Activated CD8-positive, alpha-beta memory T cell treated with anti-CD3 and anti-CD28 coated beads, Interleukin-2, amount 10 ng/mL, durations not matched to agents 7 days and 5 days (primary cell): ENCODE data around the gene MDM1. TPM values are rescaled to one million over a fixed set of nuclear protein-coding genes. Genes with fewer than 3 reads are reported as not detected.

Source experiments
- ATAC-seq: fragments of 150-1000 bp; cut with Tn5 transposase; one replicate; pipeline ENCODE4 v1.10.0; 2021; ENCODE audit warnings: moderate library complexity
- CTCF ChIA-PET: fragments of 350-600 bp; sonication (Branson Sonifier 250); formaldehyde crosslinking; loops from one replicate; lab custom pipeline; 2021; ENCODE audit warnings: antibody characterized with exemption; lab: Charles Lee
- DNase-seq: peaks from one replicate; pipeline ENCODE4 v3.0.0-alpha.2; 2020
- H3K27ac Mint-ChIP-seq: one replicate; pipeline ENCODE4 v1.8.0; 2021; ENCODE audit warnings: mild to moderate bottlenecking, mixed read lengths
- H3K27me3 Mint-ChIP-seq: one replicate; pipeline ENCODE4 v1.8.0; 2021; ENCODE audit warnings: mixed read lengths
- H3K36me3 Mint-ChIP-seq: one replicate; pipeline ENCODE4 v1.8.0; 2021; ENCODE audit warnings: mild to moderate bottlenecking, mixed read lengths
- H3K4me1 Mint-ChIP-seq: one replicate; pipeline ENCODE4 v1.8.0; 2021; ENCODE audit warnings: mixed read lengths
- H3K4me3 Mint-ChIP-seq: one replicate; pipeline ENCODE4 v1.8.0; 2021; ENCODE audit warnings: mild to moderate bottlenecking, moderate library complexity, mixed read lengths
- H3K9me3 Mint-ChIP-seq: one replicate; pipeline ENCODE4 v1.8.0; 2022; ENCODE audit warnings: low read depth, mixed read lengths
- total RNA-seq, 2 experiments: library from RNA; stranded (reverse); gene quantifications; one replicate each; pipeline ENCODE4 v1.2.3, GENCODE V29; 2021

MDM1 gene
- total RNA-seq, 2 experiments from 2014 or later, result 22.2 to 27.6 TPM

DNA sequence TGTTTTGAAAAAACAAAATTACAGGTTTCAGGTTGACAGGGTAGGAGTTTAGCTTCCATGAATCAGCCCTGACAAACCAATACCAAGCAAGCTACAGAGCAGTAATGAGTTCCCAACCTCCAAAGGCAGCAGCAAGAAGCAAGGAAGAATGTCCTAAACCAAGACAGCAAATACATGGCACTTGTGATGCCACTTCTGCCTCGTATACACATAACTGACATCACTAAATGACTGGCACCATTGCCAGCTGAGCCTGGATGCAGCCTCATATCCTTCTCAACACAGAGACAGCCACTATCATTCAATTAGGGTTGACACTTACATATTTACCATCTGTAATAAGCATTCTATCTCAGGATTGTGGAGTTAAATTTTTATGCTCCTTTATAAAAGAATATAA, 35.0 kb upstream of the MDM1 start:
- CTCF ChIA-PET, result interaction anchor here (0.6 to 0.8 kb wide), 3 partner anchors 16 to 115 kb away, joined by 3 read pairs; no protein-coding TSS in a partner anchor
- H3K36me3 Mint-ChIP-seq, result peaks cover 8% of the 10 kb centered on the region
- H3K4me3 Mint-ChIP-seq, result no peak overlapping the region
- ATAC-seq (no peak), DNase-seq (no peak)
- H3K27me3 Mint-ChIP-seq, result no peaks in the 10 kb centered on the region
- no peaks in the 10 kb centered on the region for H3K9me3 Mint-ChIP-seq
- H3K27ac Mint-ChIP-seq, result peak overlapping the region; percentile 89
- peaks cover 59% of the 10 kb centered on the region for H3K4me1 Mint-ChIP-seq

DNA sequence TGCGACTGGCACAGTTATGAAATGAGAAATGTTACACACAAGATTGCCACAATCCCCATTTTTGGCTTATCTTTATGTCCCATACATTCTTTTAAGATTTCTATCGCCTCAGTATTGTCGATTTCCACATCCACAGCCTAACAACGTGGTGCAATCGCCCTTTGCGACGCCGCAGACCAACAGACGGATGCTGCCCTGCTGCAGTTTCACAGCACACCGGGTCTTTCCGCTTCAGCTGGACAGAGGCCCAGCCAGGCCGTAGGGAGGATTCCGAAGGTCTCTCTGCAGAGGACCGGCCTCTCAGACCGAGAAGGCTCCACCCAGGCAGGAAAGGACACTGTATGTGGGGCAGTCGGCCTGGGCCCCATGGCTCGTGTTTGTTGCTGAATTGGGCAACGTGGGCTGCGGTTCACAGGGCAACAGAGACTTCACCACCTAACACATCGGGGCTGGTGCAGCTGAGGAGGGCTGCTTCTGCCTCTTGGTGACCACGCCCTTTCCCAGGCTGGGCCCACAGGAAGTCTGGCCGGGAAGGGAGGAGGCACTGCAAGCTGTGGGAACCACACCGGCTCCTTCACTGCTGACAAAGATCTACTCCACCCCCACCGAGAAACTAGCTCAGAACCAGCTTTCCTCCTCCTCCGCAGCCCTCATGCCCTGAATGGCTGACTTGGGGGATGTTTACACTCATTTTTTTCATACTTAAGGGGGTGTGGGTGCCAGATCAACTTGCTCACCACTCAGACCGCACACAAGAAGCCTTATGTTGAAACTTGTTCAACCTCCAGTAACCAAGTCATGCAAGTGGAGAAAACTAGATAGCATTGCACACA, 32.9 kb upstream of the MDM1 start:
- Mint-ChIP-seq H3K27me3 (no peaks in the 10 kb centered on the region), H3K4me3 (peak overlapping the region; percentile 75), H3K36me3 (peaks cover 3% of the 10 kb centered on the region), H3K9me3 (no peaks in the 10 kb centered on the region), H3K27ac (peak overlapping the region; percentile 94), H3K4me1 (peaks cover 60% of the 10 kb centered on the region)
- CTCF ChIA-PET, result interaction anchor here (0.6 to 1.8 kb wide), 9 partner anchors 9 to 281 kb away, joined by 3 to 6 read pairs (median 3); no protein-coding TSS in a partner anchor
- ATAC-seq (peak; percentile 95), DNase-seq (peak; percentile 98)

DNA sequence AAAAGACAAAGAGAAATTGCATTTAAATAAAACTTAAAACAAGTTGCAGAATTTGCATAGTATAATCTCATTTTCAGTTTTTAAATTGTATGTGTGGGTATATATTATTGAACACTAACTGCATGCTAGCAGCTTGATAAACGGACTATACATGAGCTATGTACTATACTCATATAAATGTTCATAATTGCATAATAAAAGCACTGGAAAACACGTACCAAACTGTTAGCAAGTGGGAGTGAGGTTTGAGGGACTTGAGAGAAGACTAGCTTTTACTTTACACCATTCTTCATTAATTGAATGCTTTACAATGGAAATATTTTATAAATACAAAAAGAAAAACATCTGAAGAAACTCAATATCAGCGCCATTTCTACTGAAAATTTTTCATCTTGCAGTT, 32.2 kb upstream of the MDM1 start:
- no peaks in the 10 kb centered on the region for H3K27me3 Mint-ChIP-seq
- no peaks in the 10 kb centered on the region for H3K9me3 Mint-ChIP-seq
- H3K36me3 Mint-ChIP-seq, result peaks cover 3% of the 10 kb centered on the region
- peak overlapping the region; percentile 94 for H3K27ac Mint-ChIP-seq
- ATAC-seq, result no peak
- H3K4me1 Mint-ChIP-seq, result peaks cover 61% of the 10 kb centered on the region
- no peak for DNase-seq
- CTCF ChIA-PET, result interaction anchor here (0.9 to 1.8 kb wide), 5 partner anchors 10 to 281 kb away, joined by 3 to 6 read pairs (median 3); no protein-coding TSS in a partner anchor
- H3K4me3 Mint-ChIP-seq, result peak overlapping the region; percentile 75

DNA sequence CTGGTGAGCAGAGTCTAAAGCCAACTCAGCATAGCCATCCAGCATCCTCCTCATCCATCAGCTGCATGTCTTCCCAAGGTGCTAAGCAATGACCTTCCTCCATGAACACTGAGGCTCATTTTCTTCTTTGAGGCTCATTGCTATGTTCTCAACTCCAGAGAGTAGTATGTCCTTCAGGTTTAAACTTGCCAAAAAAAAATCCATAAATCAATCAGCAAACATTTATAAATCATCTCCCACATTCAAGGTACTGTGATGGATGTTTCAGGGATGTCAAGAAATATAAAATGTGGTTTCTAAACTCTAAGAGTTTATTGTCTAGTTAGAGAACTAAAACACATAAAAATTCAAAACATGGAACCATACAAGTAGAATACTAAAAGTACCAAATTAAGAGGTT, 29.8 kb upstream of the MDM1 start:
- peaks cover 53% of the 10 kb centered on the region for H3K4me1 Mint-ChIP-seq

DNA sequence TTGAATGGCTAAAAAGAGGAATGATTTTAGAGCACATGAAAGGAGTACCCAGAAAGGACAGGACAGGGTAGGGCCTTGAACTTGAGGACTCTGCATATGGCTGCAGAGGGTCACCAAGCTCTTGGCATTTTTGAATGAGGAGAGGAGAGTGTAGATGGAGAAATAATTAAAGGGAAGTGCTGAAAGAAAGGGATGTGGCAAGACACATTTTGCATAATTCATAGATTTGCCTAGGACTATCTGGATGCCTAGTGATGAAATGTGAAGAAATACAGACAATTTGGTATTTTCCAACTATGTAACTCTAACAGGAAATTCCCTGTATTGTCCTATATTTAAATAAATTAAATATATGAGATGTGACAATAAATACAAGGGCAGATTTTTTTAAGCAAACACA, 27.5 kb upstream of the MDM1 start:
- Mint-ChIP-seq H3K36me3 (peaks cover 2% of the 10 kb centered on the region), H3K27ac (no peak overlapping the region), H3K9me3 (no peaks in the 10 kb centered on the region), H3K4me1 (peaks cover 36% of the 10 kb centered on the region), H3K27me3 (no peaks in the 10 kb centered on the region), H3K4me3 (no peak overlapping the region)
- no peak for DNase-seq
- CTCF ChIA-PET, result interaction anchor here (0.8 to 1.9 kb wide), 14 partner anchors 13 to 448 kb away, joined by 3 to 6 read pairs (median 3); partner anchors contain the start of genes MDM2 and SLC35E3
- no peak for ATAC-seq

More for the DNA sequence above, 29.8 kb upstream of the MDM1 start:
- CTCF ChIA-PET, result no interaction called here
- peaks cover 2% of the 10 kb centered on the region for H3K36me3 Mint-ChIP-seq
- ATAC-seq (no peak), DNase-seq (no peak)
- no peak overlapping the region for H3K27ac Mint-ChIP-seq
- H3K27me3 Mint-ChIP-seq, result no peaks in the 10 kb centered on the region
- no peaks in the 10 kb centered on the region for H3K9me3 Mint-ChIP-seq
- H3K4me3 Mint-ChIP-seq, result no peak overlapping the region

DNA sequence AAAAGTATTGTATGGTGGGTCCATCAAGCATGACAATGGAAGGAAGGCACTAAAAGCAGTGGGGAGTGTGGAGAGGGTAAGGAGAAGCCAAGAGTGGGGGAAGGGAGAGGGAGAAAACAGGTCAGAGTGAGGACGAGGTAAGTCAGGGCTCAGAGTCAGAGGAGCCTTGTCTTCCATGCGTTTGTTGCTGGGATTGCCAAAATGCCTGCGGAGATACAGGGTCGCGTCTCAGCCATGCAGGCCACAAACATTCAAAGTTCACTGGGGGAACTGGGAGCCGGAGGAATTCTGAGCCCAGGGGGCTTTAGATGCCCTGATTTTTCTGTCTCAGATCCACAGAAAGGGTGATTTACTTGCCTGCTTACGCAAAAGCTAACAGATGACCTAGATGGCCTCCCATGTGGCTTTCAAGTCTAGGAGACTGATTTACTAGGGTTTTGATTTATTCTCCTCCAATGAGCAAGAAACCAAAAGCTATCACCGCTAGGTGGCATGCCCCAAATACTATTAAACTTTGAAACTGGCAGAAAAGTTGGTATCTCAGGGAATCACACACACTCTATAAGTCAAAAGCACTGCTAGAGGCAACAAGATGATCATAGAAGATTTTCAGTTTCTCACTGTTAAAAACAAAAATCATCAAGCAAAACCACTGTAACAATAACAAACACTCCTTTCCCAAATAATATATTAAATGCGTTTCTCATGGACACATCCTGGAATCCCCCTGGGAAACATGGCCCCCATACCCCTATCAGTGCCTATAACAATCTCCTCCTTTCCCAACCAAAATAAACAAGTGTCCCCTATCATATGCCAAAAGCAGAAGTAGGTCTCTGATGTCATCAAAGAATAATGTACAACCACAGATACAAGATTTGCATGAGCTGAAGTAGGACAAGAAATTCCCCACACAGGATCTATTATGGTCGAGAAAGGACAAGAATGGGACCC, 26.6 kb upstream of the MDM1 start:
- ATAC-seq, result peak; percentile 87
- no peak overlapping the region for H3K4me3 Mint-ChIP-seq
- H3K4me1 Mint-ChIP-seq, result peaks cover 28% of the 10 kb centered on the region
- H3K27ac Mint-ChIP-seq, result no peak overlapping the region
- peak; percentile 80 for DNase-seq
- CTCF ChIA-PET, result interaction anchor here (0.6 to 3.6 kb wide), 23 partner anchors 10 to 454 kb away, joined by 3 to 10 read pairs (median 3); partner anchors contain the start of genes MDM2 and SLC35E3
- H3K36me3 Mint-ChIP-seq, result peaks cover 2% of the 10 kb centered on the region
- no peaks in the 10 kb centered on the region for H3K9me3 Mint-ChIP-seq
- no peaks in the 10 kb centered on the region for H3K27me3 Mint-ChIP-seq

DNA sequence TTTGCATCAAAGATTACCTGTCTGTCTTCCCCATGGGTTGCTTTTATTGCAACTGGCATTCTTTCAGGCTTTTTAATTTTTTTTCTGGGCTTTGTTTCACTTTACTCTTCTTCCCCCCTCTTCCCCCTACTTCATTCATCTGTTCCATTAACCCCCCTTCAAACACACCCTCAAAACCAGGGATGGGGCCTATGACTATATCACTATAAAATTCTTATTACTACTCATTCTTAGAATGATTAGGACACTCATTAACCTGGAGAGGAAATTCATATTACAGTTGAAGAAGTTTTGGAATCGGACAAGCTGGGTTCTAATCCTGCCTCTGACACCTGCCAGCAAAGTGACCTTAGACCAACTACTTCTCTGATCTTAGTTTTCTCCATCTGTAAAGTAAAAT, 24.8 kb upstream of the MDM1 start:
- CTCF ChIA-PET, result interaction anchor here (1.0 to 3.6 kb wide), 5 partner anchors 21 to 332 kb away, joined by 3 to 10 read pairs (median 3); no protein-coding TSS in a partner anchor
- no peak for DNase-seq
- no peaks in the 10 kb centered on the region for H3K27me3 Mint-ChIP-seq

DNA sequence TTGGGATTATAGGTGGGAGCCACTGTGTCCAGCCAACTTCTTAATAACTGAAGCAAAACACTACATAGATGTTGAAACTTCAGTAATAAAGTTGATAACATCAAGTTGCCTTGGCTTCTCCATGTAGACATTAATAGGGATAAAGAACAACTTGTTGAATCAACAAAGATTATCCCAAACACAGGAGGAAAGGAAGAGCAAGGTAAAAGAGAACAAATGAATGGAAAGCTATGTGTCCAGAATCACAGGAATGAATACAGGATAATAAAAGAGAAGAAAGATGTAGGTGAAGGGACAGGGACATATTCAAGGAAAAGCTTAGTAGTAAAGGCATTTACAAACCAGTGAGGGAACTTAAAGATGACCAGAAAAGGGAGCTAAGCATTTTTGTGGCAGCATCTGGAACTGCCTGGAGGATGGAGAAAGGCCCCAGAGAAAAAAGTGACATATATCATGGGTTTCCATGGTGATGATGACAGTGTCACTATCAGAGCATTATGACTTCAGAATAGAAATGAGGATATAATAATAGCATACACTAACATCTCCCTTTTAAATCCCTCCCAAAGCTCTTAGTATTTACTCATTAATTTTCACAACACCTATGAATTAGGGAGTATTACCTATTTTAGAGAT, 24.0 kb upstream of the MDM1 start:
- CTCF ChIA-PET, result interaction anchor here (1.2 to 3.6 kb wide), 5 partner anchors 22 to 333 kb away, joined by 3 to 10 read pairs (median 3); no protein-coding TSS in a partner anchor

More for the DNA sequence above, 24.8 kb upstream of the MDM1 start:
- no peak for ATAC-seq
- Mint-ChIP-seq H3K9me3 (no peaks in the 10 kb centered on the region), H3K4me3 (no peak overlapping the region), H3K27ac (no peak overlapping the region), H3K36me3 (no peaks in the 10 kb centered on the region), H3K4me1 (peaks cover 15% of the 10 kb centered on the region)

DNA sequence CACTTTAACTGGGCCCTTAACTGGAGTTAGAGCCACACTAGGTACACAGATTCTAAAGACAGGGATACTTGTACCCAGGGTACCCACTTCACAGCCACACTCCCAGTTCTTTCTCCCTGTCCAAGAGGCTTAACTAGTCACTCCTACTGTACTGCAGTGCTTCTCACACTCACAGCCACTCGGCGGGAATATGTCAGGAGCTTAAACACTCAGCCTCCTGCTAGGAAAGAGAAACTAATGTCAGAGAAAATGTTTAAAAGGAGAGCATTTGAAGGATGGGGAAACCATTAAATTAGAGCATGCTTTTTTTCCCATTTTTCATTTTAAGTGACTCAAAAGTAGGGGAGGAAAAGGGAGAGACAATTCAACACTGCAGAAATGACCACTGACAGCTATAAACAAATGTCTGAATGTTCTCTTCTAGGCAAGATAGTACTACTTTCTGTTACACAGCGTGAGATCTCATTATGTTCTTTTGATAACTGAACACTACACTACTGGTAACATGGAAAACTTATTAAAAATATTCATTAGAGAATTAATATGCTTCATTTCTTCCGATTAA, 22.9 kb upstream of the MDM1 start:
- DNase-seq (no peak), ATAC-seq (no peak)
- Mint-ChIP-seq H3K4me1 (peaks cover 13% of the 10 kb centered on the region), H3K9me3 (no peaks in the 10 kb centered on the region), H3K27ac (no peak overlapping the region), H3K27me3 (peaks cover 5% of the 10 kb centered on the region), H3K4me3 (no peak overlapping the region), H3K36me3 (no peaks in the 10 kb centered on the region)
- CTCF ChIA-PET, result interaction anchor here (0.8 to 1.4 kb wide), 2 partner anchors 37 to 80 kb away, joined by 3 to 4 read pairs; no protein-coding TSS in a partner anchor

More for the DNA sequence above, 24.0 kb upstream of the MDM1 start:
- Mint-ChIP-seq H3K36me3 (no peaks in the 10 kb centered on the region), H3K27ac (no peak overlapping the region), H3K4me1 (peaks cover 13% of the 10 kb centered on the region), H3K9me3 (no peaks in the 10 kb centered on the region), H3K27me3 (no peaks in the 10 kb centered on the region), H3K4me3 (no peak overlapping the region)
- DNase-seq, result no peak
- ATAC-seq, result no peak

DNA sequence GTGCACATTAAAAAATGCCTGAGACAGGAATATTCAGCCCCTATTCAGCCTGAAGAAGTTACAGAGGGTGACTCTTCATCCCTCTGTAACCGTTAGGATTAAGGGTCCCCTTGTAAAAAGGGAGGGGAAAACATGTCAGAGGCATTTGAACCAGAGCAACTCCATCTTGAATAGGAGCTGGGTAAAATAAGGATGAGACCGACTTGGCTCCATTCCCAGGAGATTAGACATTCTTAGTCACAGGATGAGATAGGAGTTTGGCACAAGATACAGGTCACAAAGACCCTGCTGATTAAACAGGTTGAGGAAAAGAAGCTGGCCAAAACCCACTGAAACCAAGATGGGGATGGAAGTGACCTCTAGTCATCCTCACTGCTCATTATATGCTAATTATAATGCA, 19.9 kb upstream of the MDM1 start:
- Mint-ChIP-seq H3K27ac (no peak overlapping the region), H3K4me1 (peaks cover under 1% of the 10 kb centered on the region), H3K27me3 (peaks cover 5% of the 10 kb centered on the region), H3K4me3 (no peak overlapping the region), H3K36me3 (no peaks in the 10 kb centered on the region), H3K9me3 (no peaks in the 10 kb centered on the region)
- ATAC-seq (no peak), DNase-seq (no peak)
- CTCF ChIA-PET, result no interaction called here

DNA sequence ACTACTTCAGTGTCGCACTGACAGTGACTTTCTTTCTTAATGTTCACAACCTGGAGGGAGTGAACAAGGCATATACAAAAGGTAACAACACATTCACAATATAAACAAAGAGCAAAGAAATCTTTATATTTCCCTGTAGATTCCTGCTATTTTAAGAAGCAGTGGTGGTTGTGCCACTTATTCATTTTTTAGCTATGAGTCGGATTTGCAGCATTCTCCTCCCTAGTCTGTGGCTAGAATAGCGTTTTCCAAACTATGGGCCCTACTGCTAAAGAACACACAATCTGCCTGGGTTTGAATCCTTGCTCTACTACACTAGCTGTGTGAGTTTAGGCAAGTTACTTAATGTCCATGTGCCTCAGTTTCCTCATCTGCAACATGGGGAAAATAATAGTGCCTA, 18.6 kb upstream of the MDM1 start:
- DNase-seq, result no peak
- ATAC-seq, result no peak
- CTCF ChIA-PET, result no interaction called here
- Mint-ChIP-seq H3K9me3 (no peaks in the 10 kb centered on the region), H3K27me3 (peaks cover 5% of the 10 kb centered on the region), H3K27ac (no peak overlapping the region), H3K4me3 (no peak overlapping the region), H3K4me1 (peaks cover 11% of the 10 kb centered on the region), H3K36me3 (peaks cover under 1% of the 10 kb centered on the region)

DNA sequence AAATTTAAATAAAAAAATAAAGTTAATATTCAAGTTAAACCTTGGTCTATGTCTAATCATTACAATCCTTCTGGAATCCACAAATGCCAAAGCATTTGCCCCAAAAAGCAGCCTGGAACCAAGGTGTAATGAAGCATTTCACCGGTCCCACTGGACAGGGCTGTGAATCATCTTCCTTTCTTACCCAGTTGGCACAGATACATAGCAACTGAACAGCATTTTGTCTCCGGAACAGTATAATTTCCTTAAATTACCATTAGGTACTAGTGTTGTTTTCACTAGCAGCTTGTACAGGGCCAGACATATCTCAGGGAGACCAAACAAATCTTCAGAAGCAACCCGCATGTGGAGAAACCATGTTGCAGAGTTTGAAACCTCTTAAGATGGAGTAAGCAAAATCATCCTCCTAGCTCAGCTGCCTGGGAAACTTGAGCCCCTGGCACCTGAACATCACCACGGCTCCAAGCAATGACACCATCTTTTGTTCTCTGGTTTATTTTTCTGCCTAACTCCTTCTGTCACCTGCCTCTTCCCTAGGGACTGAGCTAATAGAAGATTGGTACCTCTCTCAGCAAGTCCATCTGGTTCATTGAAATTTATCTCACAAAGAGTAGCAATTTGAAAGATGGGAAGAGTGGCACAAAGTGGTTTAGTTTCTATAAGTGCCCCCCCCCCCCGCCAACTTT, 17.9 kb upstream of the MDM1 start:
- Mint-ChIP-seq H3K27ac (no peak overlapping the region), H3K36me3 (peaks cover 1% of the 10 kb centered on the region), H3K4me1 (peaks cover 15% of the 10 kb centered on the region), H3K27me3 (peaks cover 5% of the 10 kb centered on the region), H3K4me3 (no peak overlapping the region), H3K9me3 (no peaks in the 10 kb centered on the region)
- ATAC-seq (no peak), DNase-seq (no peak)
- CTCF ChIA-PET, result interaction anchor here (2.3 kb wide), 1 partner anchor 15 kb away, joined by 8 read pairs; no protein-coding TSS in a partner anchor
